Brain microvascular endothelial cell (primary cell): Measurements from ENCODE around the gene TRAPPC6A.

Experiments
- DNase-seq: peaks from one replicate; pipeline ENCODE4 v3.0.0-alpha.2; 2020
- H3K27ac ChIP-seq: fragments of 250-450 bp; sonication (Bioruptor Pico); 2 replicates; pipeline ENCODE4 v1.5.1; 2020; ENCODE audit warnings: mild to moderate bottlenecking, moderate library complexity
- H3K27me3 ChIP-seq: fragments of 250-450 bp; sonication (Bioruptor Pico); replicated peaks from 2 replicates; pipeline ENCODE4 v1.5.1; 2020; ENCODE audit warnings: mild to moderate bottlenecking
- H3K36me3 ChIP-seq: fragments of 250-450 bp; sonication (Bioruptor Pico); replicated peaks from 2 replicates; pipeline ENCODE4 v1.5.1; 2020; ENCODE audit warnings: mild to moderate bottlenecking
- H3K4me3 ChIP-seq: 2 replicates; pipeline ENCODE4 v1.5.1; 2011; ENCODE audit warnings: low read depth, mild to moderate bottlenecking, control low read depth, low read length, moderate library complexity
- CTCF ChIP-seq: IDR thresholded peaks from 2 replicates; pipeline ENCODE4 v1.5.1; 2011; ENCODE audit warnings: low read depth, mild to moderate bottlenecking, moderate library complexity, low read length, control low read depth, inconsistent platforms; ENCODE audit errors: missing control alignments
- in situ Hi-C: cut with HindIII; loops from 2 replicates; pipeline ENCODE4 v1.10.0; 2017; ENCODE audit warnings: low sequenced_read_pairs, low pct_ligation_motif_present

Gene TRAPPC6A

GRCh38 chr19:45151320-45151719 lies 26.7 kb downstream of the TRAPPC6A start:
- in situ Hi-C loops, result no loop called here
- Histone ChIP-seq H3K27ac (no peak overlapping the region), H3K27me3 (peaks cover 10% of the 10 kb centered on the region), H3K4me3 (no peak overlapping the region), H3K36me3 (no peaks in the 10 kb centered on the region)
- no peak for DNase-seq
- no peak for TF ChIP-seq CTCF

- H3K4me3 ChIP-seq, result no peak overlapping the region
- DNase-seq, result no peak
- H3K36me3 ChIP-seq, result no peaks in the 10 kb centered on the region
- H3K27ac ChIP-seq, result no peak overlapping the region
- TF ChIP-seq CTCF, result no peak
- in situ Hi-C loops, result no loop called here
- H3K27me3 ChIP-seq, result peaks cover 10% of the 10 kb centered on the region
Measured at GRCh38 chr19:45150751-45151281, 27.2 kb downstream of the TRAPPC6A start.

- in situ Hi-C loops, result no loop called here
- TF ChIP-seq CTCF, result no peak
- Histone ChIP-seq H3K4me3 (no peak overlapping the region), H3K27ac (no peak overlapping the region), H3K36me3 (peaks cover 4% of the 10 kb centered on the region), H3K27me3 (peaks cover 10% of the 10 kb centered on the region)
- DNase-seq, result no peak
Measured at GRCh38 chr19:45150180-45150579, 27.9 kb downstream of the TRAPPC6A start.

- Histone ChIP-seq H3K4me3 (no peak overlapping the region), H3K27me3 (peaks cover 10% of the 10 kb centered on the region), H3K27ac (no peak overlapping the region), H3K36me3 (peaks cover 8% of the 10 kb centered on the region)
- in situ Hi-C loops, result no loop called here
- DNase-seq, result no peak
- TF ChIP-seq CTCF, result no peak
Measured at GRCh38 chr19:45149129-45149528, 28.9 kb downstream of the TRAPPC6A start.

GRCh38 chr19:45147835-45148676 lies 30.0 kb downstream of the TRAPPC6A start:
- H3K27ac ChIP-seq, result no peak overlapping the region
- no peak overlapping the region for H3K4me3 ChIP-seq
- peak; percentile 32 for TF ChIP-seq CTCF
- in situ Hi-C loops, result no loop called here
- peaks cover 11% of the 10 kb centered on the region for H3K36me3 ChIP-seq
- H3K27me3 ChIP-seq, result peaks cover 10% of the 10 kb centered on the region
- no peak for DNase-seq

GRCh38 chr19:45146741-45147205 lies 31.3 kb downstream of the TRAPPC6A start:
- Histone ChIP-seq H3K4me3 (no peak overlapping the region), H3K27ac (no peak overlapping the region), H3K27me3 (no peaks in the 10 kb centered on the region), H3K36me3 (peaks cover 15% of the 10 kb centered on the region)
- no peak for DNase-seq
- in situ Hi-C loops, result no loop called here
- no peak for TF ChIP-seq CTCF
